HCT116 (cell line): ENCODE measurements around the gene CHD8.

ENCODE experiments used
- EZH2 ChIP-seq: fragments of 200-600 bp; sonication (generic); IDR thresholded peaks from 2 replicates; pipeline ENCODE4 v1.6.1; 2017; ENCODE audit warnings: antibody characterized with exemption, mixed run types
- JUND ChIP-seq: IDR thresholded peaks from 2 replicates; pipeline ENCODE4 v1.6.1; 2012
- POLR2A ChIP-seq: IDR thresholded peaks from 2 replicates; pipeline ENCODE4 v1.7.0; 2011; ENCODE audit warnings: borderline replicate concordance; ENCODE audit not compliant: insufficient read depth, insufficient read length; ENCODE audit errors: extremely low read depth
- POLR2AphosphoS5 ChIP-seq: IDR thresholded peaks from 2 replicates; pipeline ENCODE4 v1.6.1; 2011; ENCODE audit warnings: mild to moderate bottlenecking, low read depth, low read length, moderate library complexity
- SIN3A ChIP-seq: IDR thresholded peaks from 2 replicates; pipeline ENCODE4 v1.6.1; 2012; ENCODE audit warnings: low read depth
- ZFX ChIP-seq: fragments of 450-650 bp; IDR thresholded peaks from 2 replicates; pipeline ENCODE4 v1.6.1; 2017
- ZNF274 ChIP-seq: fragments of 200-500 bp; sonication (Bioruptor generic); IDR thresholded peaks from 2 replicates; pipeline ENCODE4 v1.6.1; 2014; ENCODE audit warnings: mild to moderate bottlenecking, low read depth, low read length, inconsistent platforms
- TF ChIP-seq, protein P1 (sequence below), 3 experiments: fragments of 200-600 bp in 1 of 3; sonication (generic) in 1 of 3; IDR thresholded peaks in 2 of 3; conservative IDR thresholded peaks in 1 of 3; 2 replicates each; pipeline ENCODE4 v1.5.1; 2012 to 2017; ENCODE audit warnings: low read depth in 2 of 3, low read length in 2 of 3, antibody characterized with exemption in 1 of 3, borderline replicate concordance in 1 of 3, control low read depth in 1 of 3, mild to moderate bottlenecking in 1 of 3, mixed read lengths in 1 of 3, mixed run types in 1 of 3, moderate library complexity in 1 of 3; ENCODE audit not compliant: insufficient read depth in 1 of 3
- TF ChIP-seq, protein P2 (sequence below): IDR thresholded peaks from 2 replicates; pipeline ENCODE4 v1.6.1; 2012; ENCODE audit warnings: low read depth
- TF ChIP-seq, protein P3 (sequence below): IDR thresholded peaks from 2 replicates; pipeline ENCODE4 v1.6.1; 2012

DNA sequence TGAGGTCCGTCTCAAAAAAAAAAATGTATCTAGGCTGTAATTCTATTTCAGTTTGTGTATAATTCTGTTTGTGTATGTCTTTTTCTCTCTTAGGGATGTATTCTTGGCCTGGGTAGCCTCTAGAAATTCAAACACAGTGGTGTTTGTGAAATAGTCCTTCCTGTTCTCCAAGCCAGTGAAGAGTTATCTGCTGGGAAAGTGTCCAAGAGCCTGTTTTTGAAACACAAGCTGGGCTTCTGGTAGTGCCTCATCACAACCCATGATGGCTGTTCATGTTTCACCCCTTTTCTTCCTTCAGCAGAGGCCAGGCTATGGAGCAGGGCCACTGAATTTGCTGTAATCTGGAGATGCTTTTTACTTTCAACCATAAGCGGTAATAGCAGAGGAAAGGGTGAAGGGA, 40.5 kb upstream of the CHD8 start:
- TF ChIP-seq, protein P1, sequence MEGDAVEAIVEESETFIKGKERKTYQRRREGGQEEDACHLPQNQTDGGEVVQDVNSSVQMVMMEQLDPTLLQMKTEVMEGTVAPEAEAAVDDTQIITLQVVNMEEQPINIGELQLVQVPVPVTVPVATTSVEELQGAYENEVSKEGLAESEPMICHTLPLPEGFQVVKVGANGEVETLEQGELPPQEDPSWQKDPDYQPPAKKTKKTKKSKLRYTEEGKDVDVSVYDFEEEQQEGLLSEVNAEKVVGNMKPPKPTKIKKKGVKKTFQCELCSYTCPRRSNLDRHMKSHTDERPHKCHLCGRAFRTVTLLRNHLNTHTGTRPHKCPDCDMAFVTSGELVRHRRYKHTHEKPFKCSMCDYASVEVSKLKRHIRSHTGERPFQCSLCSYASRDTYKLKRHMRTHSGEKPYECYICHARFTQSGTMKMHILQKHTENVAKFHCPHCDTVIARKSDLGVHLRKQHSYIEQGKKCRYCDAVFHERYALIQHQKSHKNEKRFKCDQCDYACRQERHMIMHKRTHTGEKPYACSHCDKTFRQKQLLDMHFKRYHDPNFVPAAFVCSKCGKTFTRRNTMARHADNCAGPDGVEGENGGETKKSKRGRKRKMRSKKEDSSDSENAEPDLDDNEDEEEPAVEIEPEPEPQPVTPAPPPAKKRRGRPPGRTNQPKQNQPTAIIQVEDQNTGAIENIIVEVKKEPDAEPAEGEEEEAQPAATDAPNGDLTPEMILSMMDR (IDR thresholded peaks at IDR 0.05 in 2 of 3, conservative IDR thresholded peaks at IDR 0.05 in 1 of 3; ENCODE audit: borderline replicate concordance in 1 of 3, insufficient read depth in 1 of 3, low read depth in 2 of 3, low read length in 2 of 3): no peak
- TF ChIP-seq POLR2AphosphoS5 (no peak), POLR2A (no peak), JUND (no peak), EZH2 (no peak), ZFX (no peak), ZNF274 (no peak), SIN3A (no peak)
- TF ChIP-seq, protein P2, sequence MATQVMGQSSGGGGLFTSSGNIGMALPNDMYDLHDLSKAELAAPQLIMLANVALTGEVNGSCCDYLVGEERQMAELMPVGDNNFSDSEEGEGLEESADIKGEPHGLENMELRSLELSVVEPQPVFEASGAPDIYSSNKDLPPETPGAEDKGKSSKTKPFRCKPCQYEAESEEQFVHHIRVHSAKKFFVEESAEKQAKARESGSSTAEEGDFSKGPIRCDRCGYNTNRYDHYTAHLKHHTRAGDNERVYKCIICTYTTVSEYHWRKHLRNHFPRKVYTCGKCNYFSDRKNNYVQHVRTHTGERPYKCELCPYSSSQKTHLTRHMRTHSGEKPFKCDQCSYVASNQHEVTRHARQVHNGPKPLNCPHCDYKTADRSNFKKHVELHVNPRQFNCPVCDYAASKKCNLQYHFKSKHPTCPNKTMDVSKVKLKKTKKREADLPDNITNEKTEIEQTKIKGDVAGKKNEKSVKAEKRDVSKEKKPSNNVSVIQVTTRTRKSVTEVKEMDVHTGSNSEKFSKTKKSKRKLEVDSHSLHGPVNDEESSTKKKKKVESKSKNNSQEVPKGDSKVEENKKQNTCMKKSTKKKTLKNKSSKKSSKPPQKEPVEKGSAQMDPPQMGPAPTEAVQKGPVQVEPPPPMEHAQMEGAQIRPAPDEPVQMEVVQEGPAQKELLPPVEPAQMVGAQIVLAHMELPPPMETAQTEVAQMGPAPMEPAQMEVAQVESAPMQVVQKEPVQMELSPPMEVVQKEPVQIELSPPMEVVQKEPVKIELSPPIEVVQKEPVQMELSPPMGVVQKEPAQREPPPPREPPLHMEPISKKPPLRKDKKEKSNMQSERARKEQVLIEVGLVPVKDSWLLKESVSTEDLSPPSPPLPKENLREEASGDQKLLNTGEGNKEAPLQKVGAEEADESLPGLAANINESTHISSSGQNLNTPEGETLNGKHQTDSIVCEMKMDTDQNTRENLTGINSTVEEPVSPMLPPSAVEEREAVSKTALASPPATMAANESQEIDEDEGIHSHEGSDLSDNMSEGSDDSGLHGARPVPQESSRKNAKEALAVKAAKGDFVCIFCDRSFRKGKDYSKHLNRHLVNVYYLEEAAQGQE: no peak
- TF ChIP-seq, protein P3, sequence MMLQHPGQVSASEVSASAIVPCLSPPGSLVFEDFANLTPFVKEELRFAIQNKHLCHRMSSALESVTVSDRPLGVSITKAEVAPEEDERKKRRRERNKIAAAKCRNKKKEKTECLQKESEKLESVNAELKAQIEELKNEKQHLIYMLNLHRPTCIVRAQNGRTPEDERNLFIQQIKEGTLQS: no peak
